Skeletal muscle tissue (tissue), 4 donors: Measurements from ENCODE around the gene ZNF444. TPM values are rescaled to one million over a fixed set of nuclear protein-coding genes. Genes with fewer than 3 reads are reported as not detected.
"Not testable (repeated sequence)": the region's sequence is repeated elsewhere in the genome, so short reads cannot be mapped to it uniquely, and the experiment has no call there.

ENCODE experiments used
- H3K27ac ChIP-seq: one replicate; pipeline ENCODE4 v1.7.0; 2013; ENCODE audit warnings: mild to moderate bottlenecking, low read depth, low read length, inconsistent platforms
- H3K27me3 ChIP-seq, 3 donors: one replicate each; pipeline ENCODE4 v1.7.0; 2013; ENCODE audit warnings: low read length in 3 of 3; ENCODE audit not compliant: control insufficient read depth in 3 of 3, insufficient read depth in 3 of 3
- H3K36me3 ChIP-seq, 3 donors: one replicate each; pipeline ENCODE4 v1.7.0; 2013; ENCODE audit warnings: low read length in 3 of 3; ENCODE audit not compliant: control insufficient read depth in 3 of 3, insufficient read depth in 3 of 3
- H3K4me1 ChIP-seq, 3 donors: one replicate each; pipeline ENCODE4 v1.7.0; 2013; ENCODE audit warnings: low read length in 3 of 3, mild to moderate bottlenecking in 3 of 3; ENCODE audit not compliant: control insufficient read depth in 3 of 3, insufficient read depth in 3 of 3
- H3K4me3 ChIP-seq, 3 donors: one replicate each; pipeline ENCODE4 v1.7.0; 2013; ENCODE audit warnings: low read length in 3 of 3
- H3K9ac ChIP-seq, 3 donors: one replicate each; pipeline ENCODE4 v1.7.0; 2013; ENCODE audit warnings: low read length in 3 of 3, mild to moderate bottlenecking in 3 of 3, moderate library complexity in 2 of 3, low read depth in 1 of 3
- H3K9me3 ChIP-seq, 3 donors: one replicate each; pipeline ENCODE4 v1.7.0; 2013; ENCODE audit warnings: low read length in 3 of 3; ENCODE audit not compliant: control insufficient read depth in 3 of 3
- total RNA-seq: library from RNA; depleted of rRNA; stranded (reverse); fragments of >200 nt; gene quantifications from one replicate; pipeline ENCODE4 v1.2.3, GENCODE V29; 2014
- donor health status: Osteomylitis.

Gene ZNF444
- total RNA-seq, result 7.3 TPM

GRCh38 chr19:56140583-56141416 lies at the start of gene ZNF444:
TSS of gene ZNF444 (plus strand) at chr19:56141287. CDS start at chr19:56146912, 5,625 bp downstream.
- no peaks in the 10 kb centered on the region for H3K9me3 ChIP-seq
- H3K36me3 ChIP-seq, result peaks cover 0 to 2% (median 0%) of the 10 kb centered on the region in 3 donors
- H3K9ac ChIP-seq, result peak within 1 kb of the TSS; percentile 80 to 93 (median 90)
- H3K27ac ChIP-seq, result peak within 1 kb of the TSS; percentile 93
- H3K4me1 ChIP-seq, result peaks cover 14 to 22% (median 15%) of the 10 kb centered on the region in 3 donors
- H3K4me3 ChIP-seq, result peak within 1 kb of the TSS; percentile 88 to 91 (median 89)
- H3K27me3 ChIP-seq, result no peaks in the 10 kb centered on the region

DNA sequence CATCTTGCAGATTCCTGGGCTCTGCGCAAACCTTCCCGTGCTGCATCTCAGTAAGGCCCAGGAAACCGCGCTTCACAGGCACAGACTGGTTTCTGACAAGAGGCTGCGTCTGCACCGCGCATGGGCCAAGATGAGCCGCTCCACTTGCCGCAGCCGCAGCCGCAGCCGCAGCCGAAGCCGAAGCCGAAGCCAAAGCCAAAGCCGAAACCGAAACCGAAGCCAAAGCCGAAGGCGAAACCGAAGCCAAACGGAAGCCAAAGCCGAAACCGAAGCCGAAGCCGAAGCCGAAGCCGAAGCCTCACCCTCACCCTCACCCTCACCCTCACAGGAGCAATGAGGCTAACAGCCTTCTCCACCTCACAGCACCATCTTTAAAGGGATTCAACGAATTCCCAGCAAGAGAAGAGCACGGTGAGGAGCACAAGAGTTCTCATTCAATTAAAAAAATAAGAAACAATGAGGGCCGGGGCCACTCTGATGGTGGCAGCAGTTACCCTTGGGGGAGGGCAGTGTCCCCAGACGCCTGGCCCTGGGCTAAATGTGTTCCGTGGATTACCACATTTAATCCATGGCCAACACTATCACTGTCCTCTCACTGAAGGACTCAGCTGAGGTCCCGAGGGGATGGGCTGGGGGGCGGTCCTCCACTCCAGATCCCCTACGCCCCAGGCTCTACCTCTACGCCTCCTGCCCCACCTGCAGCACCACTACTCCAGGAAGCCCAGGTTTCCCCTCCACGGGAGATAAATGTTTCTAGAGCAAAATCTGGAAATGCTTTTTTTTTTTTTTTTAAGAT lies 49.1 kb upstream of the ZNF444 start:
- H3K9ac ChIP-seq, result no peak overlapping the region
- no peaks in the 10 kb centered on the region for H3K27me3 ChIP-seq
- peaks cover 0 to 10% (median 8%) of the 10 kb centered on the region in 3 donors for H3K4me1 ChIP-seq
- peaks cover 0 to 3% (median 0%) of the 10 kb centered on the region in 3 donors for H3K9me3 ChIP-seq
- H3K36me3 ChIP-seq, result peaks cover 8 to 12% (median 10%) of the 10 kb centered on the region in 3 donors
- H3K4me3 ChIP-seq, result no peak overlapping the region
- peak overlapping the region; percentile 19 for H3K27ac ChIP-seq

GRCh38 chr19:56092685-56093631 lies 48.1 kb upstream of the ZNF444 start:
- H3K36me3 ChIP-seq, result peaks cover 8 to 12% (median 10%) of the 10 kb centered on the region in 3 donors
- H3K4me3 ChIP-seq, result no peak overlapping the region
- no peak overlapping the region for H3K9ac ChIP-seq
- H3K27ac ChIP-seq, result no peak overlapping the region
- H3K27me3 ChIP-seq, result no peaks in the 10 kb centered on the region
- H3K4me1 ChIP-seq, result peaks cover 0 to 10% (median 10%) of the 10 kb centered on the region in 3 donors
- peaks cover 0 to 3% (median 0%) of the 10 kb centered on the region in 3 donors for H3K9me3 ChIP-seq

GRCh38 chr19:56094449-56094848 lies 46.6 kb upstream of the ZNF444 start:
- Histone ChIP-seq H3K4me1 (peaks cover 0 to 10% (median 10%) of the 10 kb centered on the region in 3 donors), H3K36me3 (peaks cover 8 to 16% (median 14%) of the 10 kb centered on the region in 3 donors), H3K9ac (no peak overlapping the region)

DNA sequence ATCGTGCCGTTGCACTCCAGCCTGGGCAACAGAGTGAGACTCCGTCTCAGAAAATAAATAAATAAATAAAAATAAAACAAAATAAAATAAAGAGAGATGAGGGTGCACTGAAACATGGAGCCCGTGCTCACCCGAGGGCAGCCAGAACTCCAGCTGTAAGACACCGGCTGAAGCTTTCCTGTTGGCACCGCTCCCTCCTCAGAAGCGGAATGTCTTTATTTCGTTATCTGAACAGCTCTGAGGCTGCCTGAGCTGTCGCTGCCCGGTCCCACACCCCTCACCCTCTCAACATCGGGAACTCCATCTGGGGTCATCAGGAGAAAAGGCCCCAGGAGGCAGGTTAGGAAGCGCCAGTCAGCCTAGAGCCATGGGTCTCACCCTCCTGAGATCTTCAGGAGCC lies 44.4 kb upstream of the ZNF444 start:
- Histone ChIP-seq H3K9me3 (peaks cover 0 to 3% (median 0%) of the 10 kb centered on the region in 3 donors), H3K27me3 (no peaks in the 10 kb centered on the region), H3K4me1 (peaks cover 0 to 2% (median 0%) of the 10 kb centered on the region in 3 donors), H3K36me3 (peaks cover 14 to 22% (median 20%) of the 10 kb centered on the region in 3 donors), H3K4me3 (no peak overlapping the region), H3K9ac (no peak overlapping the region), H3K27ac (no peak overlapping the region)

More at GRCh38 chr19:56094449-56094848, 46.6 kb upstream of the ZNF444 start:
- Histone ChIP-seq H3K9me3 (peaks cover 0 to 3% (median 0%) of the 10 kb centered on the region in 3 donors), H3K27me3 (no peaks in the 10 kb centered on the region), H3K4me3 (no peak overlapping the region), H3K27ac (no peak overlapping the region)

GRCh38 chr19:56097306-56097705 lies 43.8 kb upstream of the ZNF444 start:
- H3K9me3 ChIP-seq, result peaks cover 0 to 3% (median 0%) of the 10 kb centered on the region in 3 donors
- no peaks in the 10 kb centered on the region for H3K27me3 ChIP-seq
- H3K4me3 ChIP-seq, result no peak overlapping the region
- no peak overlapping the region for H3K27ac ChIP-seq
- peaks cover 17 to 24% (median 23%) of the 10 kb centered on the region in 3 donors for H3K36me3 ChIP-seq
- no peak overlapping the region for H3K9ac ChIP-seq
- H3K4me1 ChIP-seq, result peaks cover 0 to 2% (median 0%) of the 10 kb centered on the region in 3 donors

- H3K27ac ChIP-seq, result no peak overlapping the region
Observed at GRCh38 chr19:56097776-56098175, 43.3 kb upstream of the ZNF444 start.

GRCh38 chr19:56098237-56098636 lies 42.9 kb upstream of the ZNF444 start:
- H3K36me3 ChIP-seq, result peaks cover 12 to 22% (median 20%) of the 10 kb centered on the region in 3 donors
- H3K27ac ChIP-seq, H3K9ac ChIP-seq, H3K4me3 ChIP-seq, H3K4me1 ChIP-seq, H3K9me3 ChIP-seq, H3K27me3 ChIP-seq: not testable (repeated sequence)

More at GRCh38 chr19:56097776-56098175, 43.3 kb upstream of the ZNF444 start:
- H3K9me3 ChIP-seq, result no peaks in the 10 kb centered on the region
- no peaks in the 10 kb centered on the region for H3K27me3 ChIP-seq
- H3K4me3 ChIP-seq, result no peak overlapping the region
- peaks cover 0 to 2% (median 0%) of the 10 kb centered on the region in 3 donors for H3K4me1 ChIP-seq
- no peak overlapping the region for H3K9ac ChIP-seq
- peaks cover 17 to 23% (median 23%) of the 10 kb centered on the region in 3 donors for H3K36me3 ChIP-seq
